Measurements from ENCODE around the gene PGLYRP3.

GRCh38 chr1:153261281-153262069 is 51.3 kb downstream of the PGLYRP3 start:
- peak; percentile 67; the same call in 1 of the 2 replicates for TF ChIP-seq EZH2phosphoT487 (IDR thresholded peaks at IDR 0.05; ENCODE audit: borderline replicate concordance, low read length)
- TF ChIP-seq, protein P1, sequence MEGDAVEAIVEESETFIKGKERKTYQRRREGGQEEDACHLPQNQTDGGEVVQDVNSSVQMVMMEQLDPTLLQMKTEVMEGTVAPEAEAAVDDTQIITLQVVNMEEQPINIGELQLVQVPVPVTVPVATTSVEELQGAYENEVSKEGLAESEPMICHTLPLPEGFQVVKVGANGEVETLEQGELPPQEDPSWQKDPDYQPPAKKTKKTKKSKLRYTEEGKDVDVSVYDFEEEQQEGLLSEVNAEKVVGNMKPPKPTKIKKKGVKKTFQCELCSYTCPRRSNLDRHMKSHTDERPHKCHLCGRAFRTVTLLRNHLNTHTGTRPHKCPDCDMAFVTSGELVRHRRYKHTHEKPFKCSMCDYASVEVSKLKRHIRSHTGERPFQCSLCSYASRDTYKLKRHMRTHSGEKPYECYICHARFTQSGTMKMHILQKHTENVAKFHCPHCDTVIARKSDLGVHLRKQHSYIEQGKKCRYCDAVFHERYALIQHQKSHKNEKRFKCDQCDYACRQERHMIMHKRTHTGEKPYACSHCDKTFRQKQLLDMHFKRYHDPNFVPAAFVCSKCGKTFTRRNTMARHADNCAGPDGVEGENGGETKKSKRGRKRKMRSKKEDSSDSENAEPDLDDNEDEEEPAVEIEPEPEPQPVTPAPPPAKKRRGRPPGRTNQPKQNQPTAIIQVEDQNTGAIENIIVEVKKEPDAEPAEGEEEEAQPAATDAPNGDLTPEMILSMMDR (conservative IDR thresholded peaks at IDR 0.05; ENCODE audit: low read depth, low read length) = no peak

Measured in PC-3 (cell line).